ENCODE results near the gene MIA2. TPM values are rescaled to one million over a fixed set of nuclear protein-coding genes. Genes with fewer than 3 reads are reported as not detected.
A peak's percentile ranks its signal among the peaks of the same experiment; 100 is the strongest.

The MIA2 gene
- total RNA-seq, 1 experiment from 2014 or later, result 11.8 TPM

DNA sequence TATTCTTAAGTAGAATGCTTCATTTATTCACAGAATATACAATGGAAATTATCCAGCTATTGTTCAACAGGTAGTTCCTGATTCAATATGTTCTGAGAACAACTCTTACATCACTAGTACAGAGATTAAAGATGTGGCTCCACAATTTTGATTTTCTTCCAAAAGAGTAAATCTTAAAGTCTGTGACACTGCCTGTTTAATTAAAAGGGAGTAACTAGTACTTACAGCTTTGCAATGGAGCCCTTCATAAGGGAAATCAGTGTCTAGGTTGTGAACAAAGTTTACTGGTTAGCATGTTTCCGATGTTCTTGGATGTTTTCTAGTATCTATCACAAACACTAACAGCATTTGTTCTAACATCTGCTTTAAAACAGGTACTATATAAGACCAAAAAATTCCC lies 30.8 kb downstream of the MIA2 start:
- Histone ChIP-seq H3K9me3 (ENCODE audit: low read length) (no peaks in the 10 kb centered on the region), H3K4me1 (ENCODE audit: insufficient read depth, low read length) (peaks cover 22% of the 10 kb centered on the region), H3K36me3 (ENCODE audit: low read depth, low read length) (no peaks in the 10 kb centered on the region), H3K9me2 (replicated peaks; ENCODE audit: low read length) (no peaks in the 10 kb centered on the region), H3K27ac (ENCODE audit: low read length) (no peak overlapping the region), H2AFZ (ENCODE audit: low read length) (no peak overlapping the region), H4K20me1 (ENCODE audit: low read length) (no peaks in the 10 kb centered on the region), H3K79me2 (ENCODE audit: low read length) (peaks cover 30% of the 10 kb centered on the region), H3F3A (ENCODE audit: low read length, unreplicated experiment) (no peaks in the 10 kb centered on the region), H3K27me3 (ENCODE audit: low read length) (no peaks in the 10 kb centered on the region), H3K4me3 (ENCODE audit: low read length) (no peak overlapping the region), H3K9ac (ENCODE audit: low read length) (no peak overlapping the region), H3K4me2 (ENCODE audit: low read length) (no peak overlapping the region)
- no peak for DNase-seq
- ChIA-PET POLR2A (ENCODE audit: unreplicated experiment) (no interaction called here), CTCF (no interaction called here)
- BruUV-seq (replicated peaks), result no TSS peak
- intact Hi-C loops (cut with micrococcal nuclease), result no loop called here
- ATAC-seq, result no peak
- TF ChIP-seq EZH2 (IDR thresholded peaks at IDR 0.05; ENCODE audit: low read length, unreplicated experiment) (no peak), CTCF (conservative IDR thresholded peaks at IDR 0.05; ENCODE audit: low read depth, low read length) (no peak), EZH2phosphoT487 (IDR thresholded peaks at IDR 0.05; ENCODE audit: borderline replicate concordance, low read length) (no peak)

- DNase-seq, result peak; percentile 37
- Histone ChIP-seq H3K79me2 (ENCODE audit: low read length) (peaks cover 34% of the 10 kb centered on the region), H3K9me2 (replicated peaks; ENCODE audit: low read length) (no peaks in the 10 kb centered on the region), H3K9ac (ENCODE audit: low read length) (peak overlapping the region; percentile 88; the same call in 1 of the 2 replicates), H3K4me2 (ENCODE audit: low read length) (peak overlapping the region; percentile 88), H3K9me3 (ENCODE audit: low read length) (no peaks in the 10 kb centered on the region), H3K4me1 (ENCODE audit: insufficient read depth, low read length) (peaks cover 24% of the 10 kb centered on the region), H2AFZ (ENCODE audit: low read length) (peak overlapping the region; percentile 80; the same call in 1 of the 2 replicates), H3K4me3 (ENCODE audit: low read length) (peak overlapping the region; percentile 95), H3K36me3 (ENCODE audit: low read depth, low read length) (no peaks in the 10 kb centered on the region), H3K27ac (ENCODE audit: low read length) (peak overlapping the region; percentile 83), H3F3A (ENCODE audit: low read length, unreplicated experiment) (no peaks in the 10 kb centered on the region), H3K27me3 (ENCODE audit: low read length) (no peaks in the 10 kb centered on the region), H4K20me1 (ENCODE audit: low read length) (no peaks in the 10 kb centered on the region)
- intact Hi-C loops (cut with micrococcal nuclease), result no loop called here
- ChIA-PET CTCF (no interaction called here), POLR2A (ENCODE audit: unreplicated experiment) (no interaction called here)
- no TSS peak for BruUV-seq (replicated peaks)
- no peak for ATAC-seq
- TF ChIP-seq EZH2 (IDR thresholded peaks at IDR 0.05; ENCODE audit: low read length, unreplicated experiment) (no peak), CTCF (conservative IDR thresholded peaks at IDR 0.05; ENCODE audit: low read depth, low read length) (no peak)
These were observed 31.3 kb downstream of the MIA2 start for GRCh38 chr14:39265033-39265432.

DNA sequence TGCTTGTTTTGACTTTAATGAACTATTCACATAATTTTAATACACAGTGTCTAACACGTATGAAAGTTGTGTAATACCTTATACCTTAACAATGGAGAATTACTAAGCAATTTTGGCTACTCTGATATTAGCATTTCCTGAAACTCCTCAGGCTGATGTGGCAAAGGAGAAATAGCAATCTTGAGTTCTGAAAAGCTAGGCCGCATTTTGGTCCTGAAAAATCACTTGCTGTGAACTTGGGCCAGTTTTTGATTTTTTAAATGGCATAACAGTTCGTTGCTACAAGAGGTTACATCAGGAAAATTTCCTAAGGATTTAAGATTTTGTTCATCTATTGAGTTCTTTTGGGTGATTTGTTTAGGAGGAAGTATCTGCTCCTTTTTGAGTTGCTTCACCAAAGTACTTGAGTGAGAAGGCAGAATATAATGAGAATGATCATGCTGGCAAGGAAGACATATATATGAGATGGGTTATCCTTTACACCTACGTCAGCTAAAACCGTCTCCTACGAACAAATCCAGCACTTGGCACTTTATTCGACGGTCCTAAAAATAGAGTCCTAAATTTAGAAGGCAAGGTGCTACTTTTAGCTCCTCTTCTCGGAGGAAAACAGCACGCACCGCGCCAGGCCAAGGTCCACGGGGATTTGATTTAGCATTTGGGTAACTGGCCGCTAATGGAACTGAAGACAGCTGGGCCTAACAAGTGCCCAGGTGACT lies 32.2 kb downstream of the MIA2 start:
- CTCF ChIA-PET, result no interaction called here
- TF ChIP-seq EZH2phosphoT487 (IDR thresholded peaks at IDR 0.05; ENCODE audit: borderline replicate concordance, low read length) (no peak), EZH2 (IDR thresholded peaks at IDR 0.05; ENCODE audit: low read length, unreplicated experiment) (no peak)
- intact Hi-C loops (cut with micrococcal nuclease), result loop anchor here (1.0 kb wide), 1 partner anchor 45 kb away; no protein-coding TSS in a partner anchor
- H3K27ac ChIP-seq (ENCODE audit: low read length), result peak overlapping the region; percentile 83
- H3K27me3 ChIP-seq (ENCODE audit: low read length), result no peaks in the 10 kb centered on the region
- BruUV-seq (replicated peaks), result TSS peak; percentile 75
- peak overlapping the region; percentile 95 for H3K4me3 ChIP-seq (ENCODE audit: low read length)
- no peaks in the 10 kb centered on the region for H3K9me3 ChIP-seq (ENCODE audit: low read length)
- H2AFZ ChIP-seq (ENCODE audit: low read length), result peak overlapping the region; percentile 80
- POLR2A ChIA-PET (ENCODE audit: unreplicated experiment), result interaction anchor here (0.6 to 1.5 kb wide), 3 partner anchors 69 to 160 kb away, joined by 3 to 15 read pairs (median 3); partner anchors contain the start of gene TRAPPC6B
- H4K20me1 ChIP-seq (ENCODE audit: low read length), result no peaks in the 10 kb centered on the region
- H3K4me2 ChIP-seq (ENCODE audit: low read length), result peak overlapping the region; percentile 88
- no peaks in the 10 kb centered on the region for H3K9me2 ChIP-seq (replicated peaks; ENCODE audit: low read length)
- H3F3A ChIP-seq (ENCODE audit: low read length, unreplicated experiment), result no peaks in the 10 kb centered on the region
- peaks cover 27% of the 10 kb centered on the region for H3K4me1 ChIP-seq (ENCODE audit: insufficient read depth, low read length)
- DNase-seq, result peak; percentile 27
- H3K79me2 ChIP-seq (ENCODE audit: low read length), result peaks cover 44% of the 10 kb centered on the region
- H3K36me3 ChIP-seq (ENCODE audit: low read depth, low read length), result peaks cover 6% of the 10 kb centered on the region; the same call in 1 of the 2 replicates
- no peak for ATAC-seq
- peak overlapping the region; percentile 88 for H3K9ac ChIP-seq (ENCODE audit: low read length)

Data from PC-3 (cell line).